Hippocampal formation (tissue), 2 donors: ENCODE results near the gene CCDC89.
"Not testable (repeated sequence)": the region's sequence is repeated elsewhere in the genome, so short reads cannot be mapped to it uniquely, and the experiment has no call there.

ENCODE experiments used
- DNase-seq, 2 donors: peaks; one replicate each; lab custom pipeline; 2025; lab: John Stamatoyannopoulos, UW

CCDC89 gene

DNA sequence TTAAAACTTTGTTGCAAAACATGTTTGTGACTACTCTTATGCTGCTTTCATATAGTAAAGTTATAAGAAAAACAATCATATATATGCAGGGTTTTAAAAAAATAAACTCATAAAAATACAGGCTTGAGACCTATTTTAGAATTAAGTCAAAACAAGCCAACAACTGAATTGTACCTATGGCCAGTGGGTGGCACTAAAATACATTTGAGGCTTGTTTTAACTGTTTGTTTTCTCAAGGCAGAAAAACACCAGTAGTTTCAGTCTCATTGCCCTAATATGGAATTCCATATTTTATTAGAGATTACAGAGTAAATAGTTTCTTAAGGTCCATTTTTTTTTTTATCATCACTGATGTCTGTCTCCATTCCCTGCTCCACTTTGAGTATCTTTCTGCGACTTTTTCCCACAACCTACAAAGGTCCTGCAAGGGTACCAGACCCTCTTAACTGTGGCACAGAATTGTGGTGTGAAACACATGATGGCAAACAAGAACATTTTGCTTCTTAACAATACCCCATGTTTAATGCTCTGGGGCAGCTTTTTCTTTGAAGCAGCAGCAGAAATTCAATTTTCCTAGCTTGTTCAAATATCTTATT lies 8.5 kb upstream of the CCDC89 start:
- peak in 1 of 2 donors; percentile 39 for DNase-seq

DNA sequence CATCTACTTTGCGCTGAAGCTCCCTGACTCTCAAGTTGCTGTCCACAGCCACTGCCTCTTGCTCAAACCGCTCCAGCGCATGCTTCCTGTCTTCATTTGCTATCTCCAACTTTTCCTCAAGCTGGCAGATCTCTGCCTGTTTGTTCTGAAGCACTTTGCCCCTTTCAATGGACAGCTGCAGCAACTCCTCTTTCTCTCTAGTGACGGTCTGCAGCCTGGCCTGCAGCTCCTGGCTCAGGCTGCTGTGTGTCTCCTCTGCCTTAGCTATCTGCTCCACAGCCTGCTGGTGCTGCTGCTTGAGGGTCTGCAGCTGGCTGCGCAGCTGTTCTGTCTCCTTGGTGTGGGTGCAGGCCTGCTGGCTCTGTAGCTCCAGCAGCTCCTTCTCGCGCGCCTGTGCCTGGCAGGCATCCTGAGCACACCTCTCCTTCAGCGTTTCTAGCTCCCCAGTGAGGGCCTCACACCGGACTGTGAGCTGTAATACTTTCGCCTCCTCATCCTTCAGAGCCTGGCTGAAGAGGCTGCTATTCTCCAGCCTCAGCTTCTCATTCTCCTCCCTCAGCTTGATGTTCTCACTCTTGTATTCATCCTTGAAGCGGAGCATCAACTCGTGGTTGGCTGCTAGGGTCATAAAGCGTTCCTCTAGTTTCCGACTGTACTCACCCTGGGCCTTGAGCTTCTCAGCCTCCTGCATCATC lies 723 bp downstream of the CCDC89 start:
- DNase-seq = no peak

DNA sequence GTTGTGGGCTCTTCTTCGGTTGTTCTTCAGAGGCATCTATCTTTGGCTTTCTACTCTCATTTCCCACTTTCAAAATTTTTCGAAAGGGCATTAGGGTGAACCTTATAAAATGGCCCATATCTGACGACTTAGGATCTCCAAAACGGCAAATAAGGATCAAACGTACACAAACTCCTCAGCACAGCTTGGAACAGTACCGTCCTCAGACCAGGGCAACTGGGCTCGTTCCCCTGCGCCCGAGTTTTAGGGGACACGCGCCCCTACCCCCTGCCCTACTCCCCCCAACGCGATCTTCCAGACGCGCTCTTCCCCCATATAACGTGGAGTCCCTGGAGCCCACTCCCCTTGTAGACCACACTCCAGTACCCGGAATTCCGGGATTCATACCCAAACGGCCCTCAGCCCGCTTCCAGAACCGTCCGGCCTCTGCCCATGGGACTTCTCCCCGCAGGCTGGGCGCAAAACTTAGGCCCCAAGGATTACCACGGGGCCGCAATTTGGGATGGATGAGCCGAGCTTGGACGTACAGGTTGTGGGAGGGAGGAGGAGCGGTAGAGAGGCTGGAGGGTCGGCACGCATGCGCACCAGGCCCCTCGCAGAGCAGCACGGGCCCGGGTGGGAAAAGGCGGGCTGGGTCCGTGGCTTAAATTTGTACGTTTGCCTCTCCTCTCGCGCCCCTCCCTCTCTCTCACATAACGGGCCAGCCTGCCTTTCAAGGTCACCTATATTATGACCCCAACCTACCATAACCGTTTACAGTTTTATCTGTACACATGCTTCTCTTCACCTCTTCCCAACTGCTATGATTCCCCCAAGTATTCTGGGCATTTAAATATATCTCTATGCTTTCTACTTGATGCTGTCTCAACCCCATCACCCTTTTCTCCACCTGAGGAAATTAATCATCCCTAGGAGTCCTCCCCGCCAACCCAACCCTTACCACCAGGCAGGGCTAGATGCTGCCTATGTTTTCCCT lies 3.4 kb downstream of the CCDC89 start:
- peak in 1 of 2 donors; percentile 71 for DNase-seq

DNA sequence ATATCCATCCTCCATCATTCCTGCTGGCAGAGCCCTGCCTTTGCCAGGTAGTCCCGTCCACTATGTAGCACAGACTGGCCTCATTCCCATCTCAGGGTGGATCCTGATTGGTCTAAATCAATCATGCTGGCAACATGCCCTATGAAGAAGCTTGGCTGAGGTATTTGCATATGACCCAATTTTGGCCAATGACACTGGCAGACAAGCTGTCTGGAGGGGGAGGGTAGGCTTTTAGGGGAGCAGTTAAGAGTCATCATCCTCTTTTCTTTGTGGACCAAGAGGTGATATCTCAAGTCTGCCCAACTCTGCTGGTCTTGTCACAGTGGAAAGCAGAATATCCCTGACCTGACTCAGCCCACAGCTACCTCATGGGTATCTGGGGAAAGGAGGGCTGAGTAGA lies 5.1 kb downstream of the CCDC89 start:
- DNase-seq = no peak

- DNase-seq = no peak
Measured at GRCh38 chr11:85679576-85679975, 6.4 kb downstream of the CCDC89 start.

GRCh38 chr11:85673393-85673792 lies 12.6 kb downstream of the CCDC89 start:
- DNase-seq = no peak

GRCh38 chr11:85672105-85672902 lies 13.7 kb downstream of the CCDC89 start:
- DNase-seq = no peak

- not testable (repeated sequence) for DNase-seq
Measured at GRCh38 chr11:85670949-85671663, 14.9 kb downstream of the CCDC89 start.

DNA sequence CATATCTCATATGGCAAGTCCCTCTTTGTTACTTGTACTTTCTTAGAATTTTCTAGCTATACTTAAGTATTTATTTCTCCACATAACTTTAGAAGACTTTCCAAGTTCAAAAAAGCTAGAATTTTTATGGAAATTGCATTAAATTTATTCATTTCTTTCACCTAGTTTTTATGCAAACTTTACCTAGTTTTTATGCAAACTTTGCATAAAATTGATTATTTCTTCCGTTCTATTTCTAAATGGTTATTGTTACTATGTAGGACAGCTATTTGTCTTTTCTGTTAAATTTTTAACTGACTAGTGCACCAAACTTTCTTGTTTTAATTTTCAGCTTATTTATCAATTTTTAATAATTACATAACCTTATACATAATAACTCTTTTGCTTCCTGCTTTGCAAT lies 17.8 kb downstream of the CCDC89 start:
- no peak for DNase-seq

GRCh38 chr11:85666687-85667086 lies 19.3 kb downstream of the CCDC89 start:
- DNase-seq = no peak

DNA sequence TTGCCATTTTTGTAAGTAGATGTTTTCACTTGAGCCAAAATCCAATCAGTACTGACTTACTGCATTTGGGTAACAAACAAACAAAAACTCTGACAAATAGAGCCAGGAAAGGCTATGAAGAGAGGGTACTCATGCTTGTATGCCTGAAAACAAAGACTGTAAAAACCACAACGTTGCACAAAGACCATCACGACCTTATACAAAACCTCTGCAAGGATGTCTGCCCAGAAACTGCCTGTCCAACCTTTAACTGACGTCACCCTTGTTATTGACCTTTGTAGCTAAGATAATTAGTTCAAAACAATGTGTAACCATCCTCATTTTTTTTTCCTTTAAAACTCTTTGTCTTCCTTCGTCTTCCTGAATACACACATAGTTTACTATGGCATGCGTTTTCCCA lies 20.3 kb downstream of the CCDC89 start:
- no peak for DNase-seq

- DNase-seq = peak; percentile 88 to 95
Measured at GRCh38 chr11:85664615-85665481, 21.1 kb downstream of the CCDC89 start, which contains the start of gene CREBZF. Gene CREBZF, minus strand, starts transcription at chr11:85665129. Its CDS starts 254 bp downstream, at chr11:85664875.

DNA sequence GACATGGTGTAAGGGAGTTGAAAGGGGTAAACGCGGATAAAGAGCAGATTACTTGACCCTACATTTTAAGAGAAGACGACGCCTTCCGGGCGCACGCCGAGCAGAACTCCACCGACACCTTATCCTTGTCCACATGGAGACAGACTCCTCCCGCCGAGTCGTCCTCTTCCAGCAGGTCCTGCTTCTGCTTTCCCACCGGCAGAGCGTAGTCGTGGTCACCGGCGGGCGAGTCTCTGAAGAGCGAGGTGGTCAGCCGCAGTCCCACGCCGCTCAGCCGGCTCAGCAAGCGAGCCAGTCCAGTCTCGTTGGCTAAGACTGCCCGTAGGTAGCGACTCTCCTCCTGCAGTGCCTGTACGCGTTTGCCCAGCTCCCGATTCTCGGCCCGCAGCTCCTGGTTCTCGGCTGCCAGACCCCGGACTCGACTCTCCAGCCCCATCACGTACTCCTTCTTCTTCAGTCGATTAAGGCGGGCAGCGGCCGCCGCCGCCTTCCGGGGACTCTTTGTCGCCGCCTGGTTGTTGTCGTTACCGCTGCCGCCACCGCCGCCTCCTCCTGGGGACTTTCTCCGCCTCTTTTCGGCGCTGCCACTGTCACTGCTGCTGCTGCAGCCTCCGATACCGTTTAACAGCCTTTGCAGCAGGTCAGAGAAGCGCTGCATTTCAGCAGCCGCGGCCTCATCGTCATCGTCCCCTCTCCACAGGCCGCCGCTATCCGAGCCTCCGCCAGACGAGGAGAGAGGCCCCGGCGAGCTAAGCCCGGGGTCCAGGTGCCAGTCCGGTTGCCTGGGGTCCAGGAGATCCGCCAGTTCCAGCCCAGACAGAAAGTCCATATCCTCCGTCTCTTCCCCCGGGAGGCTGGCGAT lies 22.0 kb downstream of the CCDC89 start:
- peak; percentile 56 to 71 for DNase-seq

- DNase-seq = no peak
Measured at GRCh38 chr11:85663080-85663752, 22.8 kb downstream of the CCDC89 start.

- DNase-seq = no peak
Measured at GRCh38 chr11:85661972-85662664, 23.9 kb downstream of the CCDC89 start.

GRCh38 chr11:85658180-85658579 lies 27.8 kb downstream of the CCDC89 start:
- no peak for DNase-seq

- no peak for DNase-seq
Measured at GRCh38 chr11:85656777-85657176, 29.2 kb downstream of the CCDC89 start.

- not testable (repeated sequence) for DNase-seq
Measured at GRCh38 chr11:85654343-85654742, 31.7 kb downstream of the CCDC89 start.
